HG03354 (cell line): ENCODE results near the gene SHC2.
"Not testable (repeated sequence)": the region's sequence is repeated elsewhere in the genome, so short reads cannot be mapped to it uniquely, and the experiment has no call there.

Experiments used
- ATAC-seq: cut with Tn5 transposase; IDR thresholded peaks from one replicate; pipeline ENCODE4 v1.9.1; 2021; ENCODE audit warnings: mild to moderate bottlenecking; ENCODE audit not compliant: unreplicated experiment, poor library complexity, severe bottlenecking

SHC2 gene

GRCh38 chr19:397941-398706, 62.7 kb downstream of the SHC2 start:
- ATAC-seq = no peak

GRCh38 chr19:397321-397720, 63.5 kb downstream of the SHC2 start:
- ATAC-seq = no peak

GRCh38 chr19:395467-395866, 65.4 kb downstream of the SHC2 start:
- no peak for ATAC-seq

- ATAC-seq = not testable (repeated sequence)
These were observed 66.0 kb downstream of the SHC2 start for GRCh38 chr19:394857-395256.

- not testable (repeated sequence) for ATAC-seq
These were observed 67.3 kb downstream of the SHC2 start for GRCh38 chr19:393560-393959.

- ATAC-seq = no peak
These were observed 68.4 kb downstream of the SHC2 start for GRCh38 chr19:392375-392970.

GRCh38 chr19:391726-392374, 69.0 kb downstream of the SHC2 start:
- ATAC-seq = no peak

- ATAC-seq = no peak
These were observed 69.7 kb downstream of the SHC2 start for GRCh38 chr19:391207-391557.

GRCh38 chr19:390386-391206, 70.2 kb downstream of the SHC2 start:
- ATAC-seq = no peak

GRCh38 chr19:389935-390289, 70.9 kb downstream of the SHC2 start:
- ATAC-seq = no peak

GRCh38 chr19:389255-389934, 71.4 kb downstream of the SHC2 start:
- no peak for ATAC-seq

- no peak for ATAC-seq
These were observed 72.1 kb downstream of the SHC2 start for GRCh38 chr19:388691-389090.

- ATAC-seq = no peak
These were observed 73.1 kb downstream of the SHC2 start for GRCh38 chr19:387777-388176.

- not testable (repeated sequence) for ATAC-seq
These were observed 74.1 kb downstream of the SHC2 start for GRCh38 chr19:386632-387301.

GRCh38 chr19:386189-386588, 74.6 kb downstream of the SHC2 start:
- ATAC-seq = not testable (repeated sequence)

GRCh38 chr19:384799-385169, 76.0 kb downstream of the SHC2 start:
- no peak for ATAC-seq

GRCh38 chr19:383922-384798, 76.7 kb downstream of the SHC2 start:
- no peak for ATAC-seq

- ATAC-seq = no peak
These were observed 77.8 kb downstream of the SHC2 start for GRCh38 chr19:383040-383439.
